ENCODE data around the gene GJA4. TPM values are rescaled to one million over a fixed set of nuclear protein-coding genes. Genes with fewer than 3 reads are reported as not detected.

Gene GJA4
- total and polyA plus RNA-seq, 2 of the 13 experiments (the other 11 are each of a cell fraction or from before 2014, with no cell fraction given): not detected

GRCh38 chr1:34844252-34844634, 51.4 kb downstream of the GJA4 start (continued):
- TF ChIP-seq HMGXB3 (CRISPR knock-in tag; IDR thresholded peaks at IDR 0.05; ENCODE audit: borderline replicate concordance): no peak
- TF ChIP-seq TEAD2 (CRISPR knock-in tag; IDR thresholded peaks at IDR 0.05): no peak
- no peak for TF ChIP-seq NBN (conservative IDR thresholded peaks at IDR 0.05)
- TF ChIP-seq ZNF33B (CRISPR knock-in tag; IDR thresholded peaks at IDR 0.05): no peak
- TF ChIP-seq HDAC6 (IDR thresholded peaks at IDR 0.05; ENCODE audit: low read depth, low read length): no peak
- no peak for TF ChIP-seq HNRNPUL1 (IDR thresholded peaks at IDR 0.05; ENCODE audit: low read depth, low read length)
- TF ChIP-seq SOX13 (IDR thresholded peaks at IDR 0.05): no peak
- peak in 1 of 2 experiments; percentile 89; a peak in 2 of 4 replicates for TF ChIP-seq SOX13 (CRISPR knock-in tag; conservative IDR thresholded peaks at IDR 0.05 in 1 of 2, IDR thresholded peaks at IDR 0.05 in 1 of 2)
- no peak for TF ChIP-seq USF2 (IDR thresholded peaks at IDR 0.05; ENCODE audit: low read depth, low read length)
- no peak for TF ChIP-seq USF2 (CRISPR knock-in tag; IDR thresholded peaks at IDR 0.05; ENCODE audit: borderline replicate concordance)
- TF ChIP-seq MAX (IDR thresholded peaks at IDR 0.05): no peak
- no peak for TF ChIP-seq AFF4 (CRISPR knock-in tag; IDR thresholded peaks at IDR 0.05)
- no peak for TF ChIP-seq KLF11 (CRISPR knock-in tag; IDR thresholded peaks at IDR 0.05)
- TF ChIP-seq ZNF281 (CRISPR knock-in tag; IDR thresholded peaks at IDR 0.05; ENCODE audit: borderline replicate concordance): peak; percentile 71
- no peak for TF ChIP-seq SOX6 (IDR thresholded peaks at IDR 0.05)
- TF ChIP-seq SOX6 (CRISPR knock-in tag; IDR thresholded peaks at IDR 0.05): peak; percentile 42; the same call in 1 of the 2 replicates
- peak; percentile 59; the same call in 1 of the 2 replicates for TF ChIP-seq SOX5 (CRISPR knock-in tag; IDR thresholded peaks at IDR 0.05; ENCODE audit: borderline replicate concordance)
- TF ChIP-seq BCL6 (CRISPR knock-in tag; IDR thresholded peaks at IDR 0.05): peak; percentile 88

Measured in HepG2 (cell line).